Transverse colon (tissue), 4 donors: ENCODE results near the gene SHROOM3. TPM values are rescaled to one million over a fixed set of nuclear protein-coding genes. Genes with fewer than 3 reads are reported as not detected.

Experiments
- DNase-seq: peaks from one replicate; pipeline ENCODE4 v3.0.0-alpha.2; 2019
- H3K27ac ChIP-seq, 4 donors: fragments of 200-600 bp; sonication (generic); 2 replicates each; pipeline ENCODE4 v1.5.1; 2016 to 2018; ENCODE audit warnings: inconsistent platforms in 4 of 4
- H3K27me3 ChIP-seq: fragments of 200-600 bp; sonication (generic); 2 replicates; pipeline ENCODE4 v1.5.1; 2017; ENCODE audit warnings: inconsistent platforms
- H3K36me3 ChIP-seq, 4 donors: fragments of 200-600 bp; sonication (generic); 2 replicates each; pipeline ENCODE4 v1.5.1; 2017 to 2019; ENCODE audit warnings: inconsistent platforms in 4 of 4
- H3K4me1 ChIP-seq, 4 donors: fragments of 200-600 bp; sonication (generic); 2 replicates each; pipeline ENCODE4 v1.5.1; 2017 to 2020; ENCODE audit warnings: inconsistent platforms in 4 of 4
- H3K4me3 ChIP-seq, 4 donors: fragments of 200-600 bp; sonication (generic); 1 replicate in 1 of 4; 2 replicates in 3 of 4; pipeline versions ENCODE4 v1.5.1 to v1.6.1; 2017 to 2019; ENCODE audit warnings: inconsistent platforms in 4 of 4
- H3K9me3 ChIP-seq, 2 donors: fragments of 200-600 bp; sonication (generic); 2 replicates each; pipeline ENCODE4 v1.5.1; 2017 to 2019; ENCODE audit warnings: inconsistent platforms in 2 of 2
- CTCF ChIP-seq, 5 experiments: fragments of 200-600 bp in 3 of 5; fragments of 450-650 bp in 2 of 5; sonication (generic) in 3 of 5; IDR thresholded peaks; 1 replicate in 2 of 5; 2 replicates in 3 of 5; pipeline ENCODE4 v1.5.1; 2016 to 2017; ENCODE audit warnings: antibody characterized with exemption in 5 of 5, inconsistent platforms in 3 of 5, mild to moderate bottlenecking in 2 of 5, moderate library complexity in 1 of 5
- EP300 ChIP-seq: sonication (generic); formaldehyde crosslinking; IDR thresholded peaks from one replicate; pipeline ENCODE4 v1.6.1; 2017; ENCODE audit warnings: antibody characterized with exemption, low read depth
- POLR2A ChIP-seq: fragments of 450-650 bp; IDR thresholded peaks from one replicate; pipeline ENCODE4 v1.6.1; 2016; ENCODE audit warnings: antibody characterized with exemption, mild to moderate bottlenecking, moderate library complexity
- POLR2AphosphoS5 ChIP-seq, 3 donors: sonication (generic); formaldehyde crosslinking; IDR thresholded peaks; one replicate each; pipeline ENCODE4 v1.6.1; 2016; ENCODE audit warnings: antibody characterized with exemption in 3 of 3
- WGBS, 2 donors: methylation state at CpG; one replicate each; pipeline ENCODE4 v1.1.5; 2018; ENCODE audit warnings: low coverage in 1 of 2; 5-methylcytosine and 5-hydroxymethylcytosine counted together
- in situ Hi-C, 4 donors: fragments of 200-750 bp; cut with MboI; loops; one replicate each; pipeline versions ENCODE4 v1.15.0 to v1.15.1; 2017; ENCODE audit warnings: low sequenced_read_pairs in 3 of 4, low pct_ligation_motif_present in 1 of 4, low pct_unique_long_range_greater_than_20kb in 1 of 4
- intact Hi-C: fragments of 100-400 bp; cut with DNase I; formaldehyde crosslinking; loops from one replicate; pipeline ENCODE4 v1.15.1; 2023; ENCODE audit warnings: low total_unique reads
- total RNA-seq, 4 donors: library from RNA; depleted of rRNA; stranded (reverse); fragments of >200 nt; gene quantifications; one replicate each; pipeline ENCODE4 v1.1.0, GENCODE V29; 2016

SHROOM3 gene
- total RNA-seq, 4 donors from 2014 or later = 182 to 456 (median 437) TPM

GRCh38 chr4:76670631-76671030, 235.6 kb downstream of the SHROOM3 start:
- no peaks in the 10 kb centered on the region for H3K9me3 ChIP-seq
- H3K4me3 ChIP-seq = no peak overlapping the region
- WGBS, 2 donors = 88% methylated on average over 2 of the region's 2 CpGs
- H3K36me3 ChIP-seq = no peaks in the 10 kb centered on the region
- in situ Hi-C loops (no loop called here), intact Hi-C loops (no loop called here)
- H3K27ac ChIP-seq = no peak overlapping the region
- peaks cover 5 to 51% (median 27%) of the 10 kb centered on the region in 4 donors for H3K4me1 ChIP-seq
- no peaks in the 10 kb centered on the region for H3K27me3 ChIP-seq
- TF ChIP-seq POLR2AphosphoS5 (IDR thresholded peaks at IDR 0.05) = no peak
- TF ChIP-seq POLR2A = no peak
- no peak for TF ChIP-seq CTCF (IDR thresholded peaks at IDR 0.05)
- no peak for TF ChIP-seq EP300
- DNase-seq = no peak

- no peak for DNase-seq
- Histone ChIP-seq H3K27ac (peak overlapping the region in 2 of 4 donors; percentile 67 to 87), H3K4me1 (peaks cover 0 to 43% (median 14%) of the 10 kb centered on the region in 4 donors), H3K4me3 (no peak overlapping the region), H3K27me3 (no peaks in the 10 kb centered on the region), H3K9me3 (no peaks in the 10 kb centered on the region), H3K36me3 (no peaks in the 10 kb centered on the region)
- TF ChIP-seq POLR2A (no peak), EP300 (no peak), POLR2AphosphoS5 (IDR thresholded peaks at IDR 0.05) (no peak), CTCF (IDR thresholded peaks at IDR 0.05) (no peak)
- intact Hi-C loops = no loop called here
- in situ Hi-C loops = no loop called here
- WGBS, 2 donors = 98 to 100% methylated on average over 1 of the region's 1 CpG
These were observed 238.3 kb downstream of the SHROOM3 start for GRCh38 chr4:76673362-76673761.

- H3K27ac ChIP-seq = peak overlapping the region; percentile 67 to 87 (median 80)
- intact Hi-C loops = no loop called here
- TF ChIP-seq POLR2AphosphoS5 (IDR thresholded peaks at IDR 0.05) (peak in 2 of 3 donors; percentile 33 to 59), CTCF (IDR thresholded peaks at IDR 0.05) (no peak)
These were observed 240.0 kb downstream of the SHROOM3 start for GRCh38 chr4:76674983-76675382.

GRCh38 chr4:76677571-76678326, 242.7 kb downstream of the SHROOM3 start:
- Histone ChIP-seq H3K4me3 (no peak overlapping the region), H3K4me1 (peaks cover 0 to 50% (median 16%) of the 10 kb centered on the region in 4 donors), H3K9me3 (no peaks in the 10 kb centered on the region), H3K36me3 (no peaks in the 10 kb centered on the region), H3K27ac (no peak overlapping the region), H3K27me3 (no peaks in the 10 kb centered on the region)
- WGBS, 2 donors = 81 to 83% methylated on average over 6 to 7 of the region's 7 CpGs
- in situ Hi-C loops (no loop called here), intact Hi-C loops (no loop called here)
- no peak for DNase-seq
- TF ChIP-seq CTCF (IDR thresholded peaks at IDR 0.05) = no peak
- TF ChIP-seq EP300 = no peak
- TF ChIP-seq POLR2AphosphoS5 (IDR thresholded peaks at IDR 0.05) = no peak
- TF ChIP-seq POLR2A = no peak

More at GRCh38 chr4:76674983-76675382, 240.0 kb downstream of the SHROOM3 start:
- H3K27me3 ChIP-seq = no peaks in the 10 kb centered on the region
- H3K4me3 ChIP-seq = no peak overlapping the region
- peaks cover 0 to 40% (median 14%) of the 10 kb centered on the region in 4 donors for H3K4me1 ChIP-seq
- WGBS, 2 donors = 50 to 52% methylated on average over 3 of the region's 3 CpGs
- H3K9me3 ChIP-seq = no peaks in the 10 kb centered on the region
- no peaks in the 10 kb centered on the region for H3K36me3 ChIP-seq
- DNase-seq = no peak
- in situ Hi-C loops = no loop called here
